CD4-positive, alpha-beta T cell treated with Interferon gamma for 1 hour (primary cell): Measurements from ENCODE around the gene TTLL3.
A peak's percentile ranks its signal among the peaks of the same experiment; 100 is the strongest.
"Not testable (repeated sequence)": the region's sequence is repeated elsewhere in the genome, so short reads cannot be mapped to it uniquely, and the experiment has no call there.

ENCODE experiments used
- DNase-seq: peaks from one replicate; pipeline ENCODE4 v3.0.0-alpha.2; 2020

The TTLL3 gene

GRCh38 chr3:9843715-9844438, 33.8 kb downstream of the TTLL3 start, which contains the start of gene RPUSD3:
TSS of gene RPUSD3 (minus strand) at chr3:9844008. CDS start at chr3:9843990, 18 bp downstream.
- peak; percentile 92 for DNase-seq

DNA sequence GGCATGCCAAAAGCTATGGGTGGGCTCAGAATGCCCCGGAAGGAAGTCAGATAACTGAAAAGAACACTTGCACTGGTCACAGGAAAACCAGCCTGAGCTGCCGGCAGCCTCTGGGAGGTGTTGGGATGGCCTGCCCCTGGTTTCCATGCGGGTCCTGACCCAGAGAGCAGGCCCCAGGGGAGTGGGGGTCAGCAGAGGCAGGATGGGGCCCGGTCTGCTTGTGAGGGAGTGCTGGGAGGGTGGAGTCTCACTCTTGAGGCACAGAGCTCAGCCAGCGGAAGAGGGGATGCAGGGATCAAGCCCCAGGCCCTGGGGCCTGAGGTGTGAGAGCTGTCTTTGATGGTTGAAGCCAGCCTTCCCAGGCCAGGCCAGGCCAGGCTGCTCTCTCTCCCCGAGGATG, 36.2 kb downstream of the TTLL3 start:
- DNase-seq: no peak

DNA sequence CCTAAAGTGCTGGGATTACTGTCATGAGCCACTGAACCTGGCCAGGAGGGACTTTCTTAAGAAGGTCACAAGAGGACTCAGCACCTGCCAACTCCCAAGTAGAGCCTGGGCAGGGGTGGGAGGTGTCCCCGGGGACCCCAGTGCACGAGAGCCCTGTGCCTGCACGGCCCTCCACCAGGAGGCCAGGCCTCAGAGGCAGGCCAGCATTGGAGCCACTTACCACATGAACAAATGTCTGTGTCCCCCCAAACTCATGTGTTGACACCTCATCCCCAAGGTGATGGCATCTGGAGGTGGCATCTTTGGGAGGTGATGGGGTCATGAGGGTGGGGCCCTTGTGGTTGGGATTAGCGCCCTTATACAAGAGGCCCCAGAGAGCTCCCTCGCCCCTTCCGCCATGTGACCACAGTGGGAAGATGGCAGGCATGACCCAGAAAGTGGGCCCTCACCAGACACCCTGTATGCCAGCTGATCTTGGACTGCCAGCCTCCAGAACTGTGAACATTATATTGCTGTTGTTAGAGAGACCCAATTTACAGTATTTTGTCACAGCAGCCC, 36.9 kb downstream of the TTLL3 start:
- no peak for DNase-seq

- DNase-seq: not testable (repeated sequence)
These were observed 37.8 kb downstream of the TTLL3 start for GRCh38 chr3:9847870-9848269.

DNA sequence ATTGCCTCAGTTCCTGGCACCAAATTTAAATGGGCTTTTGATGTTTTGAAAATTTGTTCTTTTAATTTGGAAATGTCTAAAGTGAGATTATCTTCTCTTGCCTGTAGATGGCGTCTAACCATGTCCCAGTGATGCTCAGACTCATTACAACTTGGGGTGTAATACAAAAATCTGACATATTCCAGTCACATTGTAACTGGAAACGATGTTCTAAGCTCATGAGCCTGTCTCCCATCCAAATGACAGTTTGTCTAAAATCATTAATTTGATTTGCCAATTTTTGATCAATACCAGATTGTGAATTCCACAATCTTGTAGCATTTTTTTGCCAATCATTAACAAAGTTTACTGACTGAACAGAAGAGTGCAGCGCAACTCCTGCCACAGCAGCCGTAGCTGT, 38.8 kb downstream of the TTLL3 start:
- not testable (repeated sequence) for DNase-seq

DNA sequence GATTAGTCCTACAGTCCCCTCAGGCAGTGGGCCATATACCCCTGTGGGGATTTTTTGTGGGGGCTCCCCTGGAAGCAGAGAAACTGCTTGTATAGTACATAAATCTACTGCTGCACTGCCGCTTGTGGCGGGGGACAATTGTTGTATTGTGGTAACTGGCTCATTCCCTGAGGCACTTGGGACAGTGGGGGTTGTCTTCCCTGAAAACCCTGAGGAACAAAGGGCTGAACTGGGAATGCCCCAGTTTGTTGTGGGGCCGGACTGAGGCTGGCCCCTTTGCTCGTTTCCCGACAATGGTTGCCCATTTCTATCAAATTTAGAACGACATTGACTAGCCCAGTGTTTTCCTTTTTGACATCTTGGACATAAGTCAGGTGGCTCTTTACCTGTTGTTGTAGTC, 41.3 kb downstream of the TTLL3 start:
- DNase-seq: not testable (repeated sequence)

GRCh38 chr3:9851926-9852325, 41.9 kb downstream of the TTLL3 start:
- not testable (repeated sequence) for DNase-seq

DNA sequence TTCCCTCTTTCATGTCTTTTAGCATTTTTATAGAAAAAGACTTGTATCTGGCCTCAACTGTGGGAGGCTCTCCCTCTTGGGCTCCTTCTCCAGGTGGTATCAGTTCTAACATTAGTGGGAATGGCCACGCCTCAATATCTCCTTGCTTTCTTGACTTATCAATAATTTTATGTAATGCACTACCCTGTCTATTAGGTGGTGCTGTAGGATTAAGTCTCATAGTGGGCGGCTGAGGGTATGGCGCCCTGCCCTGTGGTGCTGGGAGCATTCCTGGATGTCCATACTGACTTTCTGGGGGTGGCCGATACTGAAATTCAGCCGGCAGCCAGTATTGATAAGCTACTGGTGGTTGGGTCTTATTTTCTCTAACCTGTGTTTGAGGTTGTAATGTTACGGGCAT, 42.5 kb downstream of the TTLL3 start:
- DNase-seq: no peak

DNA sequence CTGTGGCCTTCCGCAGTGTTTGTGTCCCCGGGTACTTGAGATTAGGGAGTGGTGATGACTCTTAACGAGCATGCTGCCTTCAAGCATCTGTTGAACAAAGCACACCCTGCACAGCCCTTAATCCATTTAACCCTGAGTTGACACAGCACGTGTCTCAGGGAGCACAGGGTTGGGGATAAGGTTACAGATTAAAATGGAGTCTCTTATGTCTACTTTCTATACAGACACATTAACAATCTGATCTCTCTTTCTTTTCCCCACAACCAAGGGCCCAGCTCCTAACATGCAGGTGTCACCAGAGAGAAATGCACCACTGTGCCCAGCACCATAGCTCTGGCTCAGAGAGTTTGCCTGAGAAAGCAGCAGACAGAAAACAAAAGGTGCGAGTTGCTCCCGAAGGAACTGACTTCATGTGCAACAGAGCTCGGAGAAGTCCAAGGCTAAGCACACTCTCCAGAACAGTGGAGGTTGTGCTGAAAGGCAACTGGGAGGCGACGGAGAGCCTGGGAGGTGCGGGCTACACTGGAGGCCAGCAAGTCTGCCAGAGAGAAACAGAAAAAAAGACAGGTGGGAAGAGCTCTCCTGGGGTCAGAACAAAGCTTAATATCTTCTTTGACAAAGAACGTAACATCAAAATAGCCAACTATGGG, 44.4 kb downstream of the TTLL3 start:
- DNase-seq: not testable (repeated sequence)

DNA sequence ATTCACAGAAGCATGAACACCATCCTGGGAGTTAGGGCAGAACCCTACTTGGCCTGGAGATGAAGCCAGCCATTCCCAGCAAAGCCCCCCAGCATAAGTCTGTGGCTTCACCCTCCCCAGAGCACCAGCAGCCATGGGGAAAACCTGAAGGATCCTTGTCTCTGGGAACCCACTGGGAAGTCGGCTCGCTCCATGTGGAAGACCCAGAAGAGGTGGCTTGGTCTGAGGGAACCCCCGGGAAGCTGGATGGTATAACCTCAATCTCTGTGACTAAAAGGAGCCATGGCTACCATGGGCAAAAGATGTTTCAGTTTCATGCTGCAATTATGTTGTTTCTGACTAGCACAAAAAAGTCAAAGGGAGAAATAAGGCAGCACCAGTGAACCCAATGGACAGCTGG, 45.5 kb downstream of the TTLL3 start:
- no peak for DNase-seq

DNA sequence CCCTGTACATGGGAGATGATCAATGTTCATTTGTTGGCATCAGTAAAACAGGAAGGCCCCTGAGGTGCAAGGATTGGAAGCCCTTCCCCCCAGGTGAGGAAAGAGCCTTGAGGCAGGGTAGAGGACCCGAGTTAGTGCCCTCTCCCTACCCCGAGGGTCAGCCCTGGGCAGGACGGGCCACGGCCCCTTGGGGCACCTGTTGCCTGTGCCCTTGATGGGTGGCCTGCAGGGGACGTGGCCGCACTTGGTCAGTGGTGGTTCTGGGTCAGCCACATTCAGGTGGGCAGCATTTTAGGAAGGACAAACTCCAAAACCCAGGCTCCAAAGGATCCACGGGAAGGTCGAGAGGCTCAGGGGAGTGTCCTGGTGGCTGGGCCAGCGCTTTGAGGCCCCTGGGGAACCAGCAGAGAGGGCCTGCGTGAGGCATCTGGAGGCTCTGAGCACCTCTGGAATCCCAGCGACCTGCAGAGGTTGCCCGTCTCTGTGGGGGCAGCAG, 49.5 kb downstream of the TTLL3 start:
- DNase-seq: no peak

DNA sequence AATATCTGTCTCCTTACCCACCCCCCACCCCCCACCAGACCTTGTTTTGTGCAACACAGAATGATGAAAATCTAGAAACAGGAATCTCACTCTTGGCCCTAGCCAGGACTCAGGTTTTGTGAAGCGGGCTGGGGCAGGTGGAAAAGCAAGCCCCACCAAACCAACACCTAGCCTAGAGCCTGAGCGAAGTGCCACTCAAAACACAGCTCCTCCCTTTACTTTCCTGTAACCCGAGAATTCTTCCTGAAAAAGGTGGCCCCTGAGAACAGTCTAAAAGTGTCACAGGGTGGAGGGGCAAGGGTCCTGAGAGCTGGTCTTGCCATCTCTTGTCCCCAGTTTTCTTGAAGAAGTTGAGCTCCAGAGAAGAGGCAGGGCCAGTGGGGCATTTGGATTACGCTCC, 51.1 kb downstream of the TTLL3 start:
- no peak for DNase-seq

GRCh38 chr3:9861626-9862130, 51.6 kb downstream of the TTLL3 start:
- DNase-seq: no peak

GRCh38 chr3:9862391-9863057, 52.5 kb downstream of the TTLL3 start:
- DNase-seq: peak; percentile 25

- no peak for DNase-seq
These were observed 53.2 kb downstream of the TTLL3 start for GRCh38 chr3:9863058-9863772.

GRCh38 chr3:9864200-9864927, 54.3 kb downstream of the TTLL3 start:
- DNase-seq: no peak

DNA sequence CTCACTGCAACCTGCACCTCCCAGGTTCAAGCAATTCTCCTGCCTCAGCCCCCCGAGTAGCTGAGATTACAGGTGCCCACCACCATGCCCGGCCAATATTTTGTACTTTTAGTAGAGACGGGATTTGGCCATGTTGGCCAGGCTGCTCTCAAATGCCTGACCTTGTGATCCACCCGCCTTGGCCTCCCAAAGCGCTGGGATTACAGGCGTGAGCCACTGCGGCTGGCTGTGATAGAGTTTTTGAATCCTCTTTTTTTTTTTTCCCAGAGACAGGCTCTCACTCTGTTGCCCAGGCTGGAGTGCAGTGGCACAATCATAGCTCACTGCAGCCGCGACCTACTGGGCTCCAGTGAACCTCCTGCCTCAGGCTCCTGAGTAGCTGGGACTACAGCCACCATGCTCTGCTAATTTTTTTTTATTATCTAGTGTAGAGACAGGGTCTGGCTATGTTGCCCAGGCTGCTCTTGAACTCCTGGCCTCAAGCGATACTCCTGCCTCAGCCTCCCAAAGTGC, 55.1 kb downstream of the TTLL3 start:
- not testable (repeated sequence) for DNase-seq

- no peak for DNase-seq
These were observed 56.6 kb downstream of the TTLL3 start for GRCh38 chr3:9866639-9867038.

DNA sequence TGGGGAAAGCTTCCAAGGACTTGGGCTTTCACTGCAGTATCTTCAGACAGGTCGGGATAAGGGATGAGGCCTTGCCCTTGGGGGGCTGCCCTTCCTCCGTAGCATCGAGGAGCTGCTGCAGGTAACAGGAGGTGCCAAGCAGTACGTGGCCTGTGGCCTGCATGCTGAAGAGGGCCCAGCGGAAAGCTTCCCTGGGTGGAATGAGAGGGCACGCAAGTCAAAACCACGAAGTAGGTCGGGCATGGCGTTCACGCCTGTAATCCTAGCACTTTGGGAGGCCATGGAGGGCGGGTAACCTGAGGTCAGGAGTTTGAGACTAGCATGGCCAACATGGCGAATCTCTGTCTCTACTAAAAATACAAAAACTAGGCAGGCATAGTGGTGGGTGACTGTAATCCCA, 57.0 kb downstream of the TTLL3 start:
- no peak for DNase-seq

DNA sequence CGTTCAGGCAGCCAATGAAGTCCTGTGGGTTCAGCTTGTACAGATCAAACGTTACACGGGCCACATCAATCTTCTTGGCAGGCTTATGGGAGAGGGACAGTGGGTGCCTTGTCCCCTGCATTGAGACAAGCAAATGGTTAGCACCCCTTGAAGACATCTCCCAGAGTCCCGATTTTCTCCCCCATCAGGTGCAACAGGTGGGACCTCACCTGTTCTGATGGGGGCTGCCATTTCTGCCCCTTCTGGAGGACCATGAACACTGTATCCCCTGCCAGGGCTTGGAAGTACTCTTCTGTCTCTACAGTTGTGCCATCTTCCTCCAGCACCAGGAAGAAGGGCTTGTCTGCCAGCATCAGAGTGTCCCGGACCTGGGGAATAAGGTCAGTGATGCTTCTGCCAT, 59.9 kb downstream of the TTLL3 start:
- DNase-seq: no peak

DNA sequence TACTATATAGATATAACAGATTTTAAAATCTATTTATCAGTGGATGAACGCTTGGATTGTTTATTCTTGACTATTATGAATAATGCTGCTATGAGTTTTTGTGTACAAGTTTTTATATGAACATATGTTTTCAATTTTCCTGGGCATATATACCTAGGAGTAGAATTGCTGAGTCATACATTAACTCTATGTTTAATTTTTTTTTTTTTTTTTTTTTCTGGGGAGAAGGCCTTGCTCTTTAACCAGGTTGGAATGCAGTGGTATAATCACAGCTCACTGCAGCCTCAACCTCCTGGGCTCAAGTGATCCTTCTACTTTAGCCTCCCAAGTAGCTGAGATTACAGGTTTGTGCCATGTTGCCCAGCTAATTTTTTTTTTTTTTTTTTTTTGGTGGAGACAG, 60.9 kb downstream of the TTLL3 start:
- no peak for DNase-seq

- not testable (repeated sequence) for DNase-seq
These were observed 62.0 kb downstream of the TTLL3 start for GRCh38 chr3:9872067-9872466.
